DND-41 (cell line): ENCODE data around the gene FRZB.

Experiments used
- ATAC-seq: fragments of 200-7000 bp; cut with Tn5 transposase; 3 replicates; pipeline ENCODE4 v1.9.1; 2021; ENCODE audit warnings: low read depth; ENCODE audit not compliant: insufficient read depth
- DNase-seq: peaks from one replicate; pipeline ENCODE4 v3.0.0-alpha.2; 2020
- H2AFZ ChIP-seq: 2 replicates; pipeline ENCODE4 v1.6.0; 2012; ENCODE audit warnings: low read depth, low read length
- H3K27ac ChIP-seq: 2 replicates; pipeline ENCODE4 v1.5.1; 2012; ENCODE audit warnings: low read length, inconsistent platforms
- H3K27me3 ChIP-seq: fragments of 200-600 bp; sonication (generic); 2 replicates; pipeline ENCODE4 v1.6.0; 2012; ENCODE audit warnings: low read length, mild to moderate bottlenecking, inconsistent platforms; ENCODE audit not compliant: insufficient read depth, poor library complexity
- H3K36me3 ChIP-seq: 2 replicates; pipeline ENCODE4 v1.5.1; 2012; ENCODE audit warnings: low read length, inconsistent platforms; ENCODE audit not compliant: insufficient read depth
- H3K4me1 ChIP-seq: 2 replicates; pipeline ENCODE4 v1.5.1; 2012; ENCODE audit warnings: mild to moderate bottlenecking, low read length; ENCODE audit not compliant: insufficient read depth
- H3K4me2 ChIP-seq: 2 replicates; pipeline ENCODE4 v1.6.0; 2012; ENCODE audit warnings: mild to moderate bottlenecking, moderate library complexity, low read length, inconsistent platforms; ENCODE audit not compliant: insufficient read depth
- H3K4me3 ChIP-seq, 2 experiments: fragments of 200-600 bp in 1 of 2; shearing (Covaris generic) in 1 of 2; 2 replicates each; pipeline ENCODE4 v1.5.1; 2012 to 2016; ENCODE audit warnings: inconsistent platforms in 2 of 2, low read length in 2 of 2, mild to moderate bottlenecking in 2 of 2, low read depth in 1 of 2, moderate library complexity in 1 of 2
- H3K79me2 ChIP-seq: 2 replicates; pipeline ENCODE4 v1.6.0; 2012; ENCODE audit warnings: low read length, inconsistent platforms; ENCODE audit not compliant: insufficient read depth
- H3K9ac ChIP-seq: 2 replicates; pipeline ENCODE4 v1.6.0; 2012; ENCODE audit warnings: low read depth, mild to moderate bottlenecking, inconsistent platforms, low read length, moderate library complexity
- H3K9me3 ChIP-seq: 2 replicates; pipeline ENCODE4 v1.5.1; 2012; ENCODE audit warnings: low read length, moderate library complexity, mild to moderate bottlenecking, inconsistent platforms; ENCODE audit not compliant: insufficient read depth, severe bottlenecking
- H4K20me1 ChIP-seq: 2 replicates; pipeline ENCODE4 v1.6.0; 2012; ENCODE audit warnings: low read length; ENCODE audit not compliant: insufficient read depth
- EZH2 ChIP-seq: IDR thresholded peaks from 3 replicates; pipeline ENCODE4 v1.6.1; 2012; ENCODE audit warnings: borderline replicate concordance, low read depth, mild to moderate bottlenecking, moderate library complexity, low read length, inconsistent platforms; ENCODE audit not compliant: severe bottlenecking
- TF ChIP-seq, protein P1 (sequence below): IDR thresholded peaks from 2 replicates; pipeline ENCODE4 v1.5.1; 2012; ENCODE audit warnings: borderline replicate concordance, low read length, moderate library complexity, mild to moderate bottlenecking; ENCODE audit not compliant: poor library complexity, severe bottlenecking; ENCODE audit errors: extremely low read depth

Gene FRZB

DNA sequence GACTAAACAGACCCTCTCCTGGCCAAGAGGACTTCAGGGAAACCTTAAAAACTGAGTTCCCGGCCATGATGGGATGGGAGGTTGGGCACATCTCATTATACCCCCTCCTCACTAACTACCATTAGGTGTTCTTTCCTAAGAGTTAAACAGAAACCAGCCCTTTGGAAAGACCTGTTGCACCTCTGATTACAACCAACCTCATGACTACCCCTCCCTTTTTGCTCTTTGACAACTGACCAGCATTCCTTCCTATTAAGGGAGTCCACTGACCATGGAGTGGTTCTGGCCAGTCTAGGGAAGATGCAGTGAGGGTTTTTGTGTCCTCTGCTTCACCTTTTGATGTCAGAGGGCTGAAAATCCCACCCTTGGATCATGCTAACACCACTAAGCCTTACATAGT lies 44.5 kb upstream of the FRZB start:
- no peaks in the 10 kb centered on the region for H3K27me3 ChIP-seq
- H4K20me1 ChIP-seq, result no peaks in the 10 kb centered on the region
- no peaks in the 10 kb centered on the region for H3K79me2 ChIP-seq
- no peak overlapping the region for H3K4me2 ChIP-seq
- TF ChIP-seq EZH2, result no peak
- TF ChIP-seq, protein P1, sequence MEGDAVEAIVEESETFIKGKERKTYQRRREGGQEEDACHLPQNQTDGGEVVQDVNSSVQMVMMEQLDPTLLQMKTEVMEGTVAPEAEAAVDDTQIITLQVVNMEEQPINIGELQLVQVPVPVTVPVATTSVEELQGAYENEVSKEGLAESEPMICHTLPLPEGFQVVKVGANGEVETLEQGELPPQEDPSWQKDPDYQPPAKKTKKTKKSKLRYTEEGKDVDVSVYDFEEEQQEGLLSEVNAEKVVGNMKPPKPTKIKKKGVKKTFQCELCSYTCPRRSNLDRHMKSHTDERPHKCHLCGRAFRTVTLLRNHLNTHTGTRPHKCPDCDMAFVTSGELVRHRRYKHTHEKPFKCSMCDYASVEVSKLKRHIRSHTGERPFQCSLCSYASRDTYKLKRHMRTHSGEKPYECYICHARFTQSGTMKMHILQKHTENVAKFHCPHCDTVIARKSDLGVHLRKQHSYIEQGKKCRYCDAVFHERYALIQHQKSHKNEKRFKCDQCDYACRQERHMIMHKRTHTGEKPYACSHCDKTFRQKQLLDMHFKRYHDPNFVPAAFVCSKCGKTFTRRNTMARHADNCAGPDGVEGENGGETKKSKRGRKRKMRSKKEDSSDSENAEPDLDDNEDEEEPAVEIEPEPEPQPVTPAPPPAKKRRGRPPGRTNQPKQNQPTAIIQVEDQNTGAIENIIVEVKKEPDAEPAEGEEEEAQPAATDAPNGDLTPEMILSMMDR, result no peak
- no peaks in the 10 kb centered on the region for H3K4me1 ChIP-seq
- no peaks in the 10 kb centered on the region for H3K9me3 ChIP-seq
- DNase-seq (no peak), ATAC-seq (no peak)
- no peak overlapping the region for H3K4me3 ChIP-seq
- no peak overlapping the region for H3K9ac ChIP-seq
- H2AFZ ChIP-seq, result no peak overlapping the region
- H3K36me3 ChIP-seq, result no peaks in the 10 kb centered on the region
- no peak overlapping the region for H3K27ac ChIP-seq

DNA sequence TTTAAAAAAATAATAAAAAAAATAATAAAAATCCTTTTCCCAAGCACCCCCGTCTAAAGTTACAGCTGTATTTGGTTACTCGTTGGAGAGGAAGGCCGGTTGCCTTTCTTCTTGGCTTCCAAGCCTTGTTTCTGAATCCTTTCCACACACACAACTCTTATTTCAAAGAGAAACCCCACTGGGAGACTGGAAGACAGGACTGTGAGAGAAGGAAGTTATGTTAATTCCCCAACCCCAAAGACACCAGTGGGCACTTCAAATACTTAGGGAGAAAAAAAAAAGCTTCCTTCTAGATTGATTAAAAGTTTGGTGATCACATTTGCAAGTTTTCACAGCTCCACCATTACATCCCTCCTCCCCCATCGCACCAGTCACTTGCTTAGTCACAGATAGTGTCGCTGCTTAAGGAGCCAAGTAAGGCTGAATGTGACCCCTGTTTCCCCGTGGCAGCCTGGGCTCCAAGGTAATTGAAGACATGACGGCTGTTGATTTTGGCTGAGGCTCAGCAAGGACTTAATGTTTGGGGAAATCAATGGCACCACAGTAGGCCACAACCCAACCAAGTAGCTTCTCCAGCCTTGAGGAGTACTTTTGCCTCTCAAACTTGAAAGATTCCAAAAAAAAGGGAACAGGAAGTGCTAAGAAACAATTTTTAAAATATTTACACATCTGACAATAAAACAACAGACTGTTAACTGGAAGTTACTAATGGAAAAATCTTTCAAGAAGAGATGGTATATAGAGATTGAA lies 40.8 kb upstream of the FRZB start:
- Histone ChIP-seq H3K4me2 (no peak overlapping the region), H3K9ac (no peak overlapping the region), H3K79me2 (no peaks in the 10 kb centered on the region), H3K27me3 (no peaks in the 10 kb centered on the region), H2AFZ (no peak overlapping the region), H4K20me1 (no peaks in the 10 kb centered on the region), H3K36me3 (no peaks in the 10 kb centered on the region), H3K9me3 (no peaks in the 10 kb centered on the region), H3K4me3 (no peak overlapping the region), H3K27ac (no peak overlapping the region), H3K4me1 (no peaks in the 10 kb centered on the region)
- no peak for TF ChIP-seq EZH2
- TF ChIP-seq, protein P1, result no peak
- DNase-seq (no peak), ATAC-seq (no peak)

DNA sequence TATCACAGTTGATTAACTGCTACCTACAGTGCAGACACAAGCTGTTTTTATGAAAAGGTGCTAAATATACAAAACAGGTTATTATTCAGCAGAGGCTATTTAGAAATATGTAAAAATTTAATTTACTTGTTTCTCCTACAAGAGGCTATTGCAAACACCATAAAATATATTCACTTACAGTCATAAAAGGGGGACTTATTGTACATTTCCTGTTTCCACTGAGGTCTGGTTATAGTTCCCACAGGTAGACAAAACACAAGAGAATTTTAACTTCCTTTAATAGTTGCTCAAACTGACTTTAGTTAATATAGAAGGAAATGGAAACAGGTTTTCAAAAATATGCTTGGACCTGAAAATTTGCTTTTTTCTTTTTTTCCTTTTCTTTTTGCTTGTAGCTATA lies 40.0 kb upstream of the FRZB start:
- DNase-seq, result no peak
- Histone ChIP-seq H3K9me3 (no peaks in the 10 kb centered on the region), H2AFZ (no peak overlapping the region), H4K20me1 (no peaks in the 10 kb centered on the region), H3K4me3 (no peak overlapping the region), H3K27ac (no peak overlapping the region), H3K79me2 (no peaks in the 10 kb centered on the region), H3K4me2 (no peak overlapping the region), H3K36me3 (no peaks in the 10 kb centered on the region), H3K27me3 (no peaks in the 10 kb centered on the region), H3K9ac (no peak overlapping the region), H3K4me1 (no peaks in the 10 kb centered on the region)
- no peak for TF ChIP-seq EZH2
- TF ChIP-seq, protein P1, result no peak
- no peak for ATAC-seq

DNA sequence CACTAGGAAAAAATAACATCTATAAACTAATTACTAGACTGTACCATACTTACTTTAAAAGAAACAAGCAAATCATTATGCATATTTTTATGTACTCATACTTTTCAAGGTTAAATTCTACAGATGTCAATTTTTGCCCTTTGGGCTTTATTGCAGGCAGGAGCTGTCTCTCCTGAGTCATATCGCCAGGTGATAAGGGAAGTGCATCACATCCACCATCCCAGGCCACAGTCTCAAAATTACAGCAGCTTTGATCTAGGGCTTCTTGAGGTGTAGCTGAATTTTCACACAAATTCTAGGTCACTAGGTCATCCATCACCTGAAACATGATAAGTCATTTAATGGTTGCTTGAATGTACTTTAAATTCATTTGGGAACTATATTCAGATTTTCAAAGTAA lies 38.4 kb upstream of the FRZB start:
- ATAC-seq, result no peak
- TF ChIP-seq, protein P1, result no peak
- TF ChIP-seq EZH2, result no peak
- H3K4me2 ChIP-seq, result no peak overlapping the region
- no peaks in the 10 kb centered on the region for H3K4me1 ChIP-seq
- H3K9ac ChIP-seq, result no peak overlapping the region
- H4K20me1 ChIP-seq, result no peaks in the 10 kb centered on the region
- no peaks in the 10 kb centered on the region for H3K36me3 ChIP-seq
- H3K9me3 ChIP-seq, result no peaks in the 10 kb centered on the region
- H2AFZ ChIP-seq, result no peak overlapping the region
- no peak overlapping the region for H3K4me3 ChIP-seq
- H3K27me3 ChIP-seq, result no peaks in the 10 kb centered on the region
- no peak overlapping the region for H3K27ac ChIP-seq
- no peak for DNase-seq
- H3K79me2 ChIP-seq, result no peaks in the 10 kb centered on the region
